ENCODE results near the gene KIAA0232.
A peak's percentile ranks its signal among the peaks of the same experiment; 100 is the strongest.
"Not testable (repeated sequence)": the region's sequence is repeated elsewhere in the genome, so short reads cannot be mapped to it uniquely, and the experiment has no call there.

KIAA0232 gene

GRCh38 chr4:6776920-6777635 is 5.4 kb upstream of the KIAA0232 start:
- no peak for DNase-seq (ENCODE audit: low spot score)

- peak; percentile 23 for DNase-seq (ENCODE audit: low spot score)
These were observed 4.8 kb upstream of the KIAA0232 start for GRCh38 chr4:6777636-6778281.

GRCh38 chr4:6778435-6778834 is 4.1 kb upstream of the KIAA0232 start:
- DNase-seq (ENCODE audit: low spot score) = no peak

- no peak for DNase-seq (ENCODE audit: low spot score)
These were observed 2.6 kb upstream of the KIAA0232 start for GRCh38 chr4:6779667-6780565.

- no peak for DNase-seq (ENCODE audit: low spot score)
These were observed 1.4 kb upstream of the KIAA0232 start for GRCh38 chr4:6781113-6781512.

GRCh38 chr4:6781561-6781960 is 966 bp upstream of the KIAA0232 start:
- DNase-seq (ENCODE audit: low spot score) = no peak

GRCh38 chr4:6782846-6783110 is 251 bp downstream of the KIAA0232 start:
- DNase-seq (ENCODE audit: low spot score) = no peak

GRCh38 chr4:6783111-6783981 is 819 bp downstream of the KIAA0232 start:
- peak; percentile 85 for DNase-seq (ENCODE audit: low spot score)

GRCh38 chr4:6785572-6785925 is 3.0 kb downstream of the KIAA0232 start:
- DNase-seq (ENCODE audit: low spot score) = no peak

- DNase-seq (ENCODE audit: low spot score) = no peak
These were observed 5.6 kb downstream of the KIAA0232 start for GRCh38 chr4:6788123-6788522.

- not testable (repeated sequence) for DNase-seq (ENCODE audit: low spot score)
These were observed 8.7 kb downstream of the KIAA0232 start for GRCh38 chr4:6791245-6791644.

GRCh38 chr4:6791796-6792195 is 9.3 kb downstream of the KIAA0232 start:
- not testable (repeated sequence) for DNase-seq (ENCODE audit: low spot score)

- DNase-seq (ENCODE audit: low spot score) = no peak
These were observed 11.7 kb downstream of the KIAA0232 start for GRCh38 chr4:6794189-6794588.

GRCh38 chr4:6795821-6796220 is 13.3 kb downstream of the KIAA0232 start:
- DNase-seq (ENCODE audit: low spot score) = no peak

GRCh38 chr4:6797368-6797767 is 14.8 kb downstream of the KIAA0232 start:
- DNase-seq (ENCODE audit: low spot score) = not testable (repeated sequence)

- DNase-seq (ENCODE audit: low spot score) = no peak
These were observed 16.6 kb downstream of the KIAA0232 start for GRCh38 chr4:6799091-6799490.

GRCh38 chr4:6802025-6802424 is 19.5 kb downstream of the KIAA0232 start:
- DNase-seq (ENCODE audit: low spot score) = no peak

GRCh38 chr4:6802626-6803025 is 20.1 kb downstream of the KIAA0232 start:
- no peak for DNase-seq (ENCODE audit: low spot score)

- DNase-seq (ENCODE audit: low spot score) = no peak
These were observed 20.7 kb downstream of the KIAA0232 start for GRCh38 chr4:6803246-6803645.

- DNase-seq (ENCODE audit: low spot score) = no peak
These were observed 21.7 kb downstream of the KIAA0232 start for GRCh38 chr4:6804082-6804752.

GRCh38 chr4:6806924-6807626 is 24.5 kb downstream of the KIAA0232 start:
- DNase-seq (ENCODE audit: low spot score) = no peak

Measured in NAMALWA (cell line).